Activated gamma-delta T cell treated with Interleukin-2 at 50 U/mL for 16 hours (primary cell): ENCODE measurements around the gene SMAD3.

Source experiments
- DNase-seq: peaks from one replicate; pipeline ENCODE4 v3.0.0-alpha.2; 2020

SMAD3 gene

DNA sequence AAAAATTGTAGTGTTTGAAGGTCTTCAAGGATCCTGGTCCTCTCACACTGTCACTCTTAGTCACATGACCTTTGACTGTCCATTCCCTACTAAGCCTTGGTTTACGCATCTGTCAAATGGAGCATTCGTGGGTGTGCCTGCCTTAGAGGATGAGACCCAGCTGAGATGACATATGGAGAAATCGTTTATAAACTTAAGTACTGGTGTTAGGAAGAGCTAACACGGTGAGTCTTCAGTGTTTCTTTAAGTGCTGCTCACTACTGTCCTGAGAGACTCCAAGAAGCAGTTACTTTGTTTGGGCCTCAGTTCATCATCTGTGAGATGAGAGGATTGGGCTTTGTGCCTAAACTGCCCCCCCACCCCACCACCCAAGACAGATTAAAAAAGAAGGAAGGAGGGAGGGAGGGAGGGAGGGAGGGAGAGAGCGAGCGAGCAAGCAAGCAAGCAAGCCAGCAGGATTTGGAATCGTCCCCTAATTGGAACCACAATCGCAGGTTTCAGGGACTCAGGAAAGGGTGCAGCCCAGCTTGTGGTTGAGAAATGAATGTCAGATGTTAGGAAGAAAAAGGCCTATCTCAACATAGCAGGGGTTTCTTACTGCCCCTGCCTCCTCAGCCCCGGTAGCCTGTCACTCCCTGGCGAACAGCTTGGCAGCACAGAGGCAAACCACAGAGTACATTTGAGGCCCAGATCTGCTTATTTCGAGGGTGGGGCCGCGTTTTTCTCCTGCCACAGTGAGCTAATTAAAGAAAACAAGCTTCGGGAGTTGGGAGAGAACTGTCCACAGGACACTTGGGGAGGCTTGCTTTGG is 32.7 kb downstream of the SMAD3 start:
- DNase-seq: no peak

DNA sequence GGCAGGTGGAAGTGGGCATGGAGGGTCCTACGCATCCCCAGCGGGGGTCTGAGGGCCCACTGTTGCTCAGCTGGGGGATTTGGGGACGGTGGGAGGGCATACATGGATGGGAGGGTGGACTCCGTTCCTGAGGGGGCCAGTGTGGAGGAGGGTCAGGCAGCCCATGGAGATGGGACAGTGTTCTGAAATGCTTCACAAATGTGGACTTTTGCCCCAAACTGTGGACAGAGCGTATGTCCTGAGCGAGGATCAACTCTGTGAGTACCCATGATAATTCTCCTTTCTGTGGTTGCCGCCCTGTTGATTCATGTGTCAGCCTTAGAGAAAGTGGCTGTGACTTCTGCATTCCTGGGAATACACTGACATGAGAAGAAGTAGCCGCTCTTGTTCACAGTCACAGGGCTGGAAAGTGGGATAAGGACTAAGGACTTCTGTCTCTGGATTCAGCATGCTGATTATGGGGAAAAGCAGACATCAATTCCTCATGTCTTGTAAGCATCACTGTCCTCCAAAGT is 33.4 kb downstream of the SMAD3 start:
- no peak for DNase-seq

DNA sequence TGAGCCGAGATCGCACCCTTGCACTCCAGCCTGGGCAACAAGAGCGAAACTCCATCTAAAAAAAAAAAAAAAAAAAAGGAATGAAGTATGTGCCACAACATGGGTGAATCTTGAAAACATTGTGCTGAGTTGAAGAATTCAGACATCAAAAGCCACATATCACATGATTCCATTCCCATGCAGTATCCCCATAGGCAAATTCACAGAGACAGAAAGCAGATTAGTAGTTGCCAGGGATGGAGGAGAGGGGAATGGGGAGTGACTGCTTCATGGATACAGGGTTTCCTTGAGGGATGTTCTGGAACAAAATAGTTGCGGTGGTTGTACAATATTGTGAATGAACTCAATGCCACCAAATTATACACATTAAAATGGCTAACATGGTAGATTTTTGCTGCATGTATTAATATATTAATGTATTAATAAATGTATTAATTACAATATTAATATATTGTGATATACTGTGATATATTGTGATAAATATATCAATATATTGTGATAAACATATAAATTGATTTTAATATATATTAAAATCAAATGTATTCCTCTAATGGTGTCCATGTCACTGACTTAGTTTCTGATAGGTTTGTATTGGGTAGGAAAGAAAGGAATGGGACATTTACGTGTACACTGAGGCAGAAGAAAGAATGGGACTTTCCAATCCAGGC is 34.9 kb downstream of the SMAD3 start:
- DNase-seq: no peak

DNA sequence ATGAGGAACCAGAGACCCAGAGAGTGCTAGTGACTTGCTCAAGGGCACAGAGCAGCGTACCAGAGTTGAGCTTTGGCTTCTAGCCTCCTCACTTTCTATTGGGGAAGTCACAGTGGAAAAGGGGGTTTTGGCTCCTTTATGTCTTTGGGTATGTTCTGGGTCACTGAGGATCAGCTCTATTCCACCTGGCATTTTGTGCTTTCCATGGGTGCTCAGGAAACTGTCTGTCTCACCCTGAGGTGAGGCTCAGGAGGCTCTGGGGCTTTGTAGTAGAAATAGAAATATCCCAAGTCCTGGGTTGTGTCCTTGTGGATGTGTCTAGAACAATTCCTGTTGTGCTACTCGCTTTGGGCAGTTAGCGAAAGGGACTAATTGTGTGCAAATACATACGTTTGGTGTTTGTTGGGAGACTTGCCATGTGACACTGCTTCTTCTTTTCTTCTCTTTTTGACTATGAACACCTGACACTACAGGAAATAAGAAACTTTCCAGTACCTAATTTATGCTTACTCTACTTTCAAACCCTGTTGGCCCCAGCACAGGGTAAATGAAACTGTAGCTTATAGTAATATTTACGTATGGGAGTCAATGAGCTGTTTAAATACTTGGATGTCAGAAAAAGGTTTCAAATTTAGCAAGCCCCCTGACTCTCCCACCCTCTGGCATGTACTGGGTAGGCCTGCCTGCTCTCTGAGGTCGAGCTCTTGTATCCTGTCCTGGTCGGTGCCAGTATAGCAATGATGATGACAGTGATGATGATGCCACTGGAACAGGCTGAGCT is 35.6 kb downstream of the SMAD3 start:
- no peak for DNase-seq

DNA sequence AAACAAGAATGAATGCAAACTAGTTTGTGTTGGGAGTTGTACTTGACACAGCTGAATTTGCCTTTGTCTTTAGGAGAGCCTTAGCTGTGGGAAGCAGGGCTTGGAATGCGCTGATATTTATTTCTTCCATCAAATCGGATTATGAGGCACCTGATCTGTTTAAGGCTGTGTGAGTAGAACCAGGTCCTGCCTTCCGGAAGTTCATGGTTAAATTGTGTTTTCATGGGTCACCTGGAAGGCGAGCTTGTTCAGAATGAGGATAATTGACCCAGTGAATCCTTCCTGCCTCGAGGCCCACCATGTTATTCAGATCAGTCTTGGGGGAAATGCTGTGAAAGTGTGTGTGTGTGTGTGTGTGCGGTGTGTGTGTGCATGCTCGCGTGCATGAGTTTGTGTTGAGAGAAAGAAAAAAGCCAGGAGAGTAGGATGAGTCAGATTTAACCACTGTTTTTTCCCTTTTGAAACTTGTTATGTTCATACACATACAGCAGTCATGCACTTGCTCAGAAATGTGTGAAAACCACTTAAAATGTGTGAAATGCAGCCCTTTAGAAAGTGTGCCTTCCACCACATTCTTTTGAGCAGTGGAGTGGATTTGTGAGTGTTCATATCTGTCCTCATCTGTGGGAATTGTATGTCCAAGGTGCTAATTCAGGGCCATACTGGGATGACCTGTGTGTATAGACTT is 36.7 kb downstream of the SMAD3 start:
- DNase-seq: peak; percentile 59

DNA sequence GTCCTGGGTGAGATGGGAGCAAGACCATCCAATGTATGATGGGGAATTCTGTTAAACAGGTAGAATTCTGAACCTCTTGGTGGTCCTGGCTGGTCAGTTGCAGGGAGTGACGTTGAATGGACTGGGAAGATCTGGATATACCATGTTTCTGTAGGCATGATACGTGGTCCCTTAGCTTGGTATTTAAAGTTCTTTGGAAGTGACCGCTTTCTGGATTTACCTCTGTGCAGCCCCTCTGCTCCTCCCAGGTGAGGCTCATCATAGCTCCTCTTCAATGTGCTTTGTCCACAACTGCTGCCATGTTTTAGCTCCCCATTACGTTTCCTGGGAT is 37.2 kb downstream of the SMAD3 start:
- no peak for DNase-seq

DNA sequence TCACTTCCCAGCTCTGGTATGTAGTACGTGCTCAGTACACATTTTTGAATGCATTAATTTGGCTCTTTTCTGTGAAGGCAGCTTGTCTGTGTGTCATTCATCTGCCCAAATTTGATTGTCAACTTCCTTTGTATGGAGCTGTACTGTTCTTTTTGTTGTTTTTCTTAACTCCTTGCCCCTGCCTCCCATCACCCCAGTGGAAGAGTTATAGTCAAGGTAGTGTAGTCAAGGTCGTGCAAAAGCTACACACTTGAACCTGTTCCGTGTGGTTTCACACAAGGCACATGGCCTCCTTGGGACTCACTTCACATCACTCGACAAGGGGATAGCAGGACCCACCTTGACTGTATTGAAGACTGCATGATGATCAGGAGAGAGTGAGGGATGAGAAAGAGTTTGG is 37.6 kb downstream of the SMAD3 start:
- no peak for DNase-seq

DNA sequence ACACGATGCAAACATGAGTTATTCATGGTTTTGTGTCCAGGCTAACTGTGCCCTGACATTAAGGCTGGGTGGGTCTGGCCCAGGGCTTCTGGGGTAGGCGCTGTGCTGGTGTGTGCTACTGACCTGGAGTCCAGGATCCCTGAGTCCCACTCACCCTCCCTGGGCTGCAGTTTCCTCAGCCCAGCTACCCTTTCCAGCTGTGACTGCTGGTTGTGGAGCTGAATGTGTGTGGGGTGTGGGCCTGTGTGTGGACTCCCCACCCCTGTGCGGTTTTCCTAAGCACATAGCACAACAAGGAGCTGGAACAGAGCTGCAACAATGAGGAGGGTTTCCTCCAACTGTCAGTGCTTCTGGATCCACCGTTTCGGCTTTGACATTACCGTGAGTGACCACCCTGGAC is 38.0 kb downstream of the SMAD3 start:
- DNase-seq: no peak

DNA sequence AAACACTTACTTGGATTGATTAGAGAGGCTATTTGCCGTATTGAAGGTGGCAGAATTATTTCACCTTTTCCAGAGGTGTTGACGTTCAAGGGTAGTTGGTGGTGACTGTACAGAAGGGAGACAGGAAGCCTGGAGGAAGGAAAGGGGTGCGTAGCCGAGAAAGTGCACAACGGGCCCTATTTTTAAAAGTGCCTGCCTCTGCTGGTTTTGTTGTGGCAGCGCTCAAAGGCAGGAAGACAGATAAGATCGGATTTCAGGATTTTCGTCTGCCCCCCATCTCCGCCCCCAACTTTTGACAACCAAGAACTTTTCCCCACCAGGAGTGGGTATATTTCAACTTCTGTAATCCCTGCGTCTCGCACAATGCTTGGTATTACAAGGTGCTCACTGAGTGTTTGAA is 38.5 kb downstream of the SMAD3 start:
- peak; percentile 36 for DNase-seq

DNA sequence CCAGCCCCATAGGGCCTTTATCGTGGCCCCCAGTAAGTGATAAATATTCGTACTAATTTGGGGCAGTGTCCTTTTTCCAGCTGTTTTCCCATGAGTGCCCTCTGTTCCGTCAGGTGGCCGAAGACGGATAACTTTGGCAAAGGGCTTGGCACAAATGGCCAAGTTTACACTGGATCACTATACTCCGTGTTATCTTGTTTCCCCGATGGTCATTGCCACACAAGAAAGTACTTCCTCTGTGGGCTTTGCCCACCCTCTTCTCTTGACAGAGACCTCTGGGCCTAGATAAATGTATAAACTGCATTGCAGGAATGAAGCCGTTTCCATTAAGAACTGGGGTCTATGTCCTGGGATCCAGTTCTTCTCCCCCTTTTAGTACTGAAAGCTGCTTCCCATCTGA is 39.1 kb downstream of the SMAD3 start:
- no peak for DNase-seq

DNA sequence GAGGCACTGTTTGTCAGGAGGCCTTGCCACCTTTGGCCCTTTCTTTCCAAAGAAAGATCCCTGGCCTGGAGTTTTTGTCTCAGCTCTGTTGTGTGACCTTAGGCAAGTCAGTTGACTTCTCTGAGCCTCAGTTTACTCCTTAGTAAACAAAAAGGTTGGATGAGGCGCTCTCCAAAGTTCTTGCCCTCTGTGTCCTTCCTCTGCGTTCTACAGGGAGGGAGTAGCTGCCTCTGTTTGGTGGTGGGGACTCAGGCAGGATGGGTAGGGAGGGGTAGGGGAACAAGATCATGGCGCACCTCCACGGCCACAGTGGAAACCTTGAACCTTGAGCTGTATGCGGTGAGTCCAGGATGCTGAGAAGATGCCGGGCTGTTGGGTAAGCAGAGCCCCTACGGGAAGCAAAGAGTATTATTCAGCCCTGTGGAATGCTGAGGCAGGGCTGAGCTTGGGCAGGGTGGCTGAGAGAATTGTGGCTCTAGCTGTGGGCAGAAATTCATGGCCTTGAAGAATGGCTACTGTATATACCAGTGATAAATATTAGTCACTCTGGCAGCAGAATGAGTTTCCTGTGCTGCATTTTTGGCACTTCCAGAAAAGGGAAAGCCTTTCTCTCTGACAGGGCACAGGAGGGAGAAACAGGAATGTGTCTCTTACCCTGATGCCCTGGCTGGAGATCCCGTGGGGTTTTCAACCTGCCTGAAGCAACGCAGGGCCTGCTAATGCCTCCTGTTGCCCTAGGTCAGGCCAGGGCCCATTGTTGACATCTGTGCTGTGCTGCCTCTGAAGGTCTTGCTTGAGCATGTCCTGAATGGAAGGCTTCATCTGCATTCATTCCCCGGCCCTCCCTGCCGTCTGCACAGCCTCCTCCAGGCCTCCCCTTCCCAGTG is 39.9 kb downstream of the SMAD3 start:
- no peak for DNase-seq

DNA sequence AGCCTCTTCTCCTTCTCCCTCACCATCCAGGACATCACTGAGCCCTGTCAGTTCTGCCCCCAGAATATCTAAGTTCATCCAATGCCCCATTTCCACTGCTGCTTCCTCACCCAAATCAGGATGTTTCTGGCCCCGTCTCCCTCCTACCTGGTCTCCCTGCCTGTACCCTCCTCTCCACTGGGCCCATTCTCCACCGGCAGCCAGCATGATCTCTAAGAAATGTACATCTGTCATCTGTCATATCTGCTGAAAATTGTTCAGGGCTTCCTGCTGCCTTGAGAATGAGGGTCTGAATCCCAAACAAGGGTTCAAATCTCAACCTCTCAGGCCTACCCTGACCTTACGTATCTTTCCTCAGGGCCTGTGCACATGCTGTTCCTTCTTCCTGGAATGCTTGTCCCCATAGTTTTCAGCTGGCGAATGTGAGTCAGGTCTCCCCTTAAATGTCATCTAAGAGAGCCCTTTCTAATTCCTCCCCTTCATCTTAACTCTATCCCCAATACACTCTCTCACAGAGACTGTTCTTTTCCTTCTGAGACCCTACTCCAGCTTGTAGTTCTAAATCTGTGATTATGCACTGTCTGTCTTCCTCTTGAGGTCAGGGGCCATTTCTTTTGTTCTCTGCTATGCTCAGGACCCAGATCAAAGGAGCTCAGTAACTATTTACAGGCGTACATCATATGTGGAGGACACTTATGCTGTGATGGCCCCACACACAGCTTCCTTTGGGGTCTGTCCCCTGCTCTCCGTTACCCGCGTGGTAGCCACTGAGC is 40.8 kb downstream of the SMAD3 start:
- DNase-seq: no peak

DNA sequence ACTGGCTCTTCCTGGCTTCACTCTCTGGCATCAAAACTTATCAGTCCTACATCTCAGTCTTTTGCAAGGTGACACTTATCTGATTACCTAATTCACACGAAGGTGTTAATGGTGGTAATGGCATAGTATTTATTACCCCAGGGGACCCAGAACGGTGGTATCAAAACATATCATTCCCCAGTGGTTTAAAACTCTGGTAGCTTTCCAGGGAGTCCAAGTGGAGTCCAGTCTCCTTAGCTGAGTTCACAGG is 41.3 kb downstream of the SMAD3 start:
- no peak for DNase-seq

DNA sequence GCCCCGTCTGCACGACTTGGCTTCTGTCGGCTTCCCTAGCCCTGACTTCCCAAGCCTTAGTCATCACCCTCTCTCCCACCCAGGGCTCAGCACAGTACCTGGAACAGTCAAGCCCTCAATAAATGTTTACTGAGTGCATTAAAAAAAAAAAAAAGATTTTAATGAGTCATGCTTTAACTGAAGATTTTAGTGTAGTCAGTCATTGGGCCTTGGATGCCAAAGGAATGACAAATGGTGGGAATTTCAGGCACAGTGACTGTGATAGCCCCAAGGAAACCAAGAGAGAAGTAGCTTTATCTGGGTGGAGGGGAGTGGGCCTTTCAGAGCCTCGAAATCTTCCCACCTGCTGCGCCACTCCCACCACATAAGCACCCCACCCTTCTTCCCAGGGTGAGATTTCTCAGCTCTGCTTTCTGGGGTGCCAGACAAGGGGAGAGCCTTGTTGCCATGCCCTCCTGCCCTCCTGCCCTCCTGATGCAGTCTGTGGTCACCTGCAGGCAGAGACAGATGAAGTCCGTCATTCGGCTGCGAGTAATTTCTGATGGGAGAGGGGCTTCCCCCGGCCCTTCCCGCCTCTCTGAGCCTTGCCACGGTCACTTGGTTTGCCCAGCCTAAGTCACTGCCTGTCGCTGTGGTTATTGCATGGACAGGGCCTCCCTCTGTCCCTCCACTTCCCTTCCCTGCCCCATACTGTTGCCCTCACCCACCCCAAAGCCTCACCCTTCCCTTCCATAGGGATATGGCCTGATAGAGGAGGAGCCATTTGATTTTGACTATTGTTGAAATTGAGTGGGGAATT is 41.8 kb downstream of the SMAD3 start:
- DNase-seq: no peak

DNA sequence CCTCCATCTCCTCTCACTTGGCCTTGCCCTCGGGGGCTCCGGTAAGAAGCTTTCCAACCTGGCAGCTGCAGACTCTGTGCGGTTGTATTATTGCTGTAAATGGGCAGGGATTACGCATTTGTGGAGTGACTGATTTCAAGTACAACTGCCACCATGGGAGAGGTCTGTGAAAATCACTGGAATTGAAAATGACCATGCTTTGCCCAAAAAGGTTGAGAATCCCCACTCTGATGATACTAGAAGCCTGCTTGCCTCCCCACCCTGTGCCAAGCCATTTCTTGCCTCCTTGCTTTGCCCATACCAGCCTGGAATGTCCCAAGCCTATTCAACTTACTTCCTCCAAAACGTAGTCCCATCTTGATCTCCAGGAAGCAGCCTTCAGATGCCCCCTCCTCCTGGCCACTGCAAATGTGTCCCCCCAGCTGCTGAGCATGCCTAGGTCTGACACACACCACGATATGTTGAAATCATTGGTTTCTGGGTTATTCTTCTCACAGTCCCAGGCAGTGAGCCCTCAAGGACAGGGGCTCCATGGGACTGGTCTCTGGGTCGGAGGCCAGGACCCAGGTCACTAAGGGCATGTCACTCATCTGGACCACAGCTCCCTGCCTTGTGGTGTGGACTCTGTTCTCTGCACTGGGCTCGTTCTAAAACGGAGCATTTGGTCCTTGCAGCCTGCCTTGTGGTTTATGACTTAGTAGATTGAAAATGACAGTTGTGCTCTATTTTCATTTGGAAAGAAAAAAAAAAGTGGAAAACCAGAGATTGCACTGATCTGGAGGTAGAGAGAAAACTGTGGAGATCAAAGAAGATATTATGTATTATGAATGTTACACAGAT is 42.9 kb downstream of the SMAD3 start:
- no peak for DNase-seq

DNA sequence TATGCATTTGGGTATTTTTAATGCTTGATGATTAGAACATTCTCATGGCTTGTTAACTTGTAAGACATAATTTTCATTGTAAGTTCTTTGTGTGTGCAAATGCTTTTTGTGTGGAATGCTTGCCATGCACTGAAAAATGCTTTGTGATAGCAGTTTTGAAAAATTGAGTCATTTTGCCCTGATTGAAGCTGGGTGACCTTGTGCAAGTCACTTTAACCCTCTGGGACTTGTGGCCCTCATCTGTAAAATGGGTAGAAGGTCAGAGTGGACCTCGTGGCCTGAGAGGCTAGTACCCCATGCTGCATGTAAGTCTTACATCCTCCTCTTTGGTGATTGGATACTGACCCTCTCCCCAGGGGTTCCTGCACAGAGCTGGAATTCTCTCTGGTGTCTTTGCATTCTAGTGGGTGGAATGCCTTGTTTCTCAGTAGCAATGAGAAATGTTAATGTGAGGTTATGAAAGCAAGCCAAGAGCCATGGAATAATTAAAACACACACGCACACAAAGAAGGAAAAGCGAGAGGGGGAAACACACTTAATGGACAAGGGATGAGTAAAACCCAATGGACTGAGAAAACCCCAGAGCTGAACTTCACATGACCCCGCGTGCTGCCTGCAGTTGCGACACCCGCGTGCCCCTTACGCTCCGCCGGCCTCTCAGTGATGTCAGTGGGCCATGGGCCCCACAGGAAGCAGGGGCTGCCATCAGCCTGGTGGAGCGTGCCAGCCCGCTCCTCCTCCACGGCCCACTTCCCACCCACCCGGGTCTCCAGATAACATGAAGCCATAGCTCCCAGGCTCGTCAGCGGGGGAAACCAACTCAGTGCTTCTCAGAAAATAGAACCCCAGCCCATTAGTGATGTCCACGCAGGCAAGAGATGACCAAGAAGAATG is 44.0 kb downstream of the SMAD3 start:
- DNase-seq: no peak

DNA sequence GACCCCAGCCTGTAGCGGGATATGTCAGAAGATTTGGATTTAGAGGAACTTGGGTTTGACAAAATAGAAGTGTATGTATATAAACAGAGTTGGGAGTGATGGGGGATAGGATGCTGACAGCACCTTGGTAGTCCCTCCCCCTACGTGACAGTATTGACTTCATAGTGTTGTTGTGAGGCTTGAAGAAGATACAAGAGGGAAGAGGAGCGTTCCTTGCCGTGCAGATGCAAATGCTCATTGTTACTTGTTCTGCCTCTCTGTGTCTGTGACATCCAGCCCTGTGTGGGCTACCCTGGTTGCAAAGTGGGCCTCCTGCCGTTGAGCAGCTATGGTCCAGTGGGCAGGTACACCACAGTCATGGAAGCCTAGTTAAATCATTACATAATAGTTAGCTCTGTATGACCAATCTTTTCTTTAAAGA is 45.0 kb downstream of the SMAD3 start:
- no peak for DNase-seq

DNA sequence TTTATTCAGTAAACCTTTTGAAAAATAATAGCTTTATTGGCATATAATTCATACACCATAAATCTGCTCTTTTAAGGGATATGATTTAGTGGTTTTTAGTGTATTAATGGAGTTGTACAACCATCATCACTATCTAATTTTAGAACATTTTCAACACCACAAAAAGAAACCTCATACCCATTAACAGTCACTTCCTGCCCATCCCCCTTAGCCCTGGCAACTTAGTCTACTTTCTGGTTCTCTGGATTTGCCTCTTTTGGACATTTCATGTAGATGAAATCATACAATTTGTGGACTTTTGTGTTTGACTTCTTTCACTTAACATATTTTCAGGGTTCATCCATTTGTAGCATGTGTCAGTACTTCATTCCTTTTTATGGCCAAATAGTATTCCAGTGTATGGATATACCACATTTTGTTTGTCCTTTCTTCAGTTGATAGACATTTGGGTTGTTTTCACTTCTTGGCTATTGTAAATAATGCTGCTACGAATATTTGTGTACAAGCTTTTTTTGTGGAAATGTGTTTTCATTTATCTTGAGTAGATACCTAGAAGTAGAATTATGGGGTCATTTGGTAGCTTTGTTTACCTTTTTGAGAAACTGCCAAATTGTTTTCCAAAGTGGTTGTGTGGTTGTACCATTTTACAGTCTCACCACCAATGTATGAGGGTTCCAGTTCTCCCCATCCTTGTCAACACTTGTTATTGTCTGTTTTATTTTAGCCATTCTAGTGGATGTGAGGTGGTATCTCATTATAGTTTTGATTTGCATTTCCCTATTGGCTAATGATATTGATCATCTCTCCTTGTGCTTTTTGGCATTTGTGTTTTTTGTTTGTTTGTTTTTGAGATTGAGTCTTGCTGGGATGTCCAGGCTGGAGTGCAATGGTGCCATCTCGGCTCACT is 45.8 kb downstream of the SMAD3 start:
- no peak for DNase-seq
